GM12878 (cell line): ENCODE measurements around the gene RAP1GAP2. TPM values are rescaled to one million over a fixed set of nuclear protein-coding genes. Genes with fewer than 3 reads are reported as not detected.
A peak's percentile ranks its signal among the peaks of the same experiment; 100 is the strongest.

Source experiments
- BCL11A ChIP-seq: IDR thresholded peaks from 2 replicates; pipeline ENCODE4 v1.6.1; 2011; ENCODE audit warnings: low read depth, low read length
- BRCA1 ChIP-seq: IDR thresholded peaks from 2 replicates; pipeline ENCODE4 v1.6.1; 2011; ENCODE audit warnings: low read depth, low read length, improper control_type of control experiment
- CTCF ChIP-seq, 3 experiments: IDR thresholded peaks in 2 of 3; conservative IDR thresholded peaks in 1 of 3; 2 replicates each; pipeline ENCODE4 v1.5.1; 2011; ENCODE audit warnings: low read depth in 3 of 3, low read length in 3 of 3, mild to moderate bottlenecking in 3 of 3, control low read depth in 2 of 3, moderate library complexity in 2 of 3, inconsistent platforms in 1 of 3, mixed read lengths in 1 of 3; ENCODE audit not compliant: control insufficient read depth in 2 of 3, insufficient read depth in 1 of 3; ENCODE audit errors: extremely low read depth in 1 of 3
- E2F8 ChIP-seq: fragments of 450-650 bp; IDR thresholded peaks from 2 replicates; pipeline ENCODE4 v1.6.1; 2018; ENCODE audit warnings: mild to moderate bottlenecking, low read depth, moderate library complexity; ENCODE audit not compliant: partially characterized antibody
- GATAD2B ChIP-seq: fragments of 450-650 bp; conservative IDR thresholded peaks from 2 replicates; pipeline ENCODE4 v1.6.1; 2017; ENCODE audit warnings: low read depth, mild to moderate bottlenecking, moderate library complexity
- HDGF ChIP-seq: fragments of 450-650 bp; IDR thresholded peaks from 2 replicates; pipeline ENCODE4 v1.6.1; 2016; ENCODE audit warnings: antibody characterized with exemption
- IRF4 ChIP-seq: IDR thresholded peaks from 2 replicates; pipeline ENCODE4 v1.6.1; 2011; ENCODE audit warnings: low read depth, low read length
- LARP7 ChIP-seq: fragments of 450-650 bp; IDR thresholded peaks from 2 replicates; pipeline ENCODE4 v1.6.1; 2017; ENCODE audit warnings: mild to moderate bottlenecking
- NBN ChIP-seq: fragments of 450-650 bp; IDR thresholded peaks from 2 replicates; pipeline ENCODE4 v1.6.1; 2016
- NFXL1 ChIP-seq: fragments of 450-650 bp; IDR thresholded peaks from 2 replicates; pipeline ENCODE4 v1.6.1; 2017; ENCODE audit warnings: antibody characterized with exemption, mild to moderate bottlenecking, borderline replicate concordance
- PAX5 ChIP-seq: IDR thresholded peaks from 2 replicates; pipeline ENCODE4 v1.6.1; 2011; ENCODE audit warnings: low read depth, low read length, borderline replicate concordance
- PBX3 ChIP-seq: IDR thresholded peaks from 2 replicates; pipeline ENCODE4 v1.6.1; 2011; ENCODE audit warnings: mild to moderate bottlenecking, low read depth, low read length, moderate library complexity; ENCODE audit not compliant: insufficient replicate concordance
- RAD51 ChIP-seq: fragments of 450-650 bp; IDR thresholded peaks from 2 replicates; pipeline ENCODE4 v1.6.1; 2016; ENCODE audit warnings: moderate library complexity, mild to moderate bottlenecking, inconsistent platforms
- RELB ChIP-seq: fragments of 450-650 bp; IDR thresholded peaks from 2 replicates; pipeline ENCODE4 v1.6.1; 2017; ENCODE audit warnings: low read depth, mild to moderate bottlenecking, moderate library complexity
- TCF12 ChIP-seq: IDR thresholded peaks from 2 replicates; pipeline ENCODE4 v1.6.1; 2011; ENCODE audit warnings: low read depth, mild to moderate bottlenecking, low read length
- TCF3 ChIP-seq: IDR thresholded peaks from 2 replicates; pipeline ENCODE4 v1.6.1; 2012; ENCODE audit warnings: low read depth, mild to moderate bottlenecking, low read length, borderline replicate concordance; ENCODE audit not compliant: insufficient read depth
- YY1 ChIP-seq: IDR thresholded peaks from 2 replicates; pipeline ENCODE4 v1.6.1; 2011; ENCODE audit warnings: low read depth, mild to moderate bottlenecking, low read length
- ZBTB4 ChIP-seq: fragments of 450-650 bp; formaldehyde crosslinking; IDR thresholded peaks from 2 replicates; pipeline ENCODE4 v1.4.0; 2022; ENCODE audit warnings: mild to moderate bottlenecking, moderate library complexity
- ZNF217 ChIP-seq: fragments of 450-650 bp; IDR thresholded peaks from 2 replicates; pipeline ENCODE4 v1.6.1; 2017; ENCODE audit warnings: antibody characterized with exemption, mild to moderate bottlenecking
- polyA plus RNA-seq, 11 experiments: library from polyadenylated mRNA; depleted of rRNA in 4 of 11; unstranded in 6 of 11; stranded (reverse) in 5 of 11; fragments of >200 nt; fragmentation: Nextera tagmentation in 4 of 11; fragmentation: Illumina TruSeq in 1 of 11; extraction: Ambion mirVana in 4 of 11; extraction: Trizol in 1 of 11; gene quantifications; 1 replicate in 1 of 11; 2 replicates in 10 of 11; pipeline versions ENCODE4 v1.2.1 to v1.2.3, GENCODE V29; 2011 to 2016; ENCODE audit warnings: inconsistent platforms in 2 of 11, missing spikeins in 2 of 11, low read depth in 1 of 11
- total RNA-seq, 4 experiments: library from RNA; depleted of rRNA in 3 of 4; stranded (reverse); fragments of >200 nt in 3 of 4; fragmentation: Illumina TruSeq in 1 of 4; extraction: Trizol in 1 of 4; gene quantifications; 2 replicates each; pipeline versions ENCODE4 v1.2.1 to v1.2.3, GENCODE V29; 2013 to 2021

RAP1GAP2 gene
- total and polyA plus RNA-seq, 10 of the 15 experiments (the other 5 are each of a cell fraction or from before 2014, with no cell fraction given), result 0.03 to 0.95 (median 0.49) TPM; not detected in 2

GRCh38 chr17:2814481-2815341 lies 18.5 kb downstream of the RAP1GAP2 start (continued):
- TF ChIP-seq CTCF (IDR thresholded peaks at IDR 0.05 in 2 of 3, conservative IDR thresholded peaks at IDR 0.05 in 1 of 3; ENCODE audit: control insufficient read depth in 2 of 3, extremely low read depth in 1 of 3, insufficient read depth in 1 of 3, low read depth in 3 of 3, low read length in 3 of 3) (no peak), YY1 (peak; percentile 68), RAD51 (no peak), IRF4 (no peak), NFXL1 (no peak), ZNF217 (no peak), NBN (no peak), TCF12 (peak; percentile 74), HDGF (no peak), BRCA1 (no peak), GATAD2B (no peak), LARP7 (no peak), TCF3 (peak; percentile 53; the same call in 1 of the 2 replicates), PAX5 (peak; percentile 86; the same call in 1 of the 2 replicates), ZBTB4 (CRISPR knock-in tag) (no peak), BCL11A (peak; percentile 58; the same call in 1 of the 2 replicates), RELB (no peak), E2F8 (no peak), PBX3 (no peak)
